Measurements from ENCODE around the gene HEATR5B.
"Not testable (repeated sequence)": the region's sequence is repeated elsewhere in the genome, so short reads cannot be mapped to it uniquely, and the experiment has no call there.

- TF ChIP-seq CTCF (IDR thresholded peaks at IDR 0.05; ENCODE audit: low read depth, low read length); POLR2A (IDR thresholded peaks at IDR 0.05; ENCODE audit: extremely low read depth, insufficient read length); MAX (IDR thresholded peaks at IDR 0.05; ENCODE audit: low read depth, low read length); MYC (IDR thresholded peaks at IDR 0.05; ENCODE audit: low read depth, low read length): not testable (repeated sequence)
Measured at GRCh38 chr2:36931688-36932087, 152.5 kb downstream of the HEATR5B start.
